Right lobe of liver (tissue), 6 donors: ENCODE measurements around the gene ANKS1B. TPM values are rescaled to one million over a fixed set of nuclear protein-coding genes. Genes with fewer than 3 reads are reported as not detected.
"Not testable (repeated sequence)": the region's sequence is repeated elsewhere in the genome, so short reads cannot be mapped to it uniquely, and the experiment has no call there.

Experiments used
- ATAC-seq, 4 donors: fragments of 200-7000 bp; cut with Tn5 transposase; one replicate each; pipeline ENCODE4 v1.9.1; 2020; ENCODE audit warnings: mild to moderate bottlenecking in 4 of 4, moderate library complexity in 4 of 4
- DNase-seq, 3 donors: peaks; one replicate each; pipeline ENCODE4 v3.0.0-alpha.2; 2020
- H3K27ac ChIP-seq, 3 donors: fragments of 200-600 bp; one replicate each; pipeline ENCODE4 v1.8.0; 2022
- H3K27me3 ChIP-seq, 2 donors: fragments of 200-600 bp; one replicate each; pipeline ENCODE4 v1.8.0; 2022
- H3K36me3 ChIP-seq, 4 donors: fragments of 200-600 bp; sonication (generic) in 1 of 4; one replicate each; pipeline versions ENCODE4 v1.5.1 to v1.8.0; 2017 to 2022; ENCODE audit warnings: control low read depth in 1 of 4
- H3K4me1 ChIP-seq, 4 donors: fragments of 200-600 bp; sonication (generic) in 1 of 4; one replicate each; pipeline versions ENCODE4 v1.5.1 to v1.8.0; 2017 to 2022; ENCODE audit warnings: control low read depth in 1 of 4
- H3K4me3 ChIP-seq, 3 donors: fragments of 200-600 bp; one replicate each; pipeline ENCODE4 v1.8.0; 2022
- H3K9me3 ChIP-seq, 4 donors: fragments of 200-600 bp; sonication (generic) in 1 of 4; one replicate each; pipeline versions ENCODE4 v1.5.1 to v1.8.0; 2017 to 2022; ENCODE audit warnings: control low read depth in 1 of 4
- POLR2A ChIP-seq: fragments of 450-650 bp; IDR thresholded peaks from one replicate; pipeline ENCODE4 v1.6.1; 2017; ENCODE audit warnings: antibody characterized with exemption, mild to moderate bottlenecking
- WGBS: methylation state at CpG from one replicate; pipeline ENCODE4 v1.1.6; 2018; ENCODE audit warnings: low coverage, low lambda C conversion rate; ENCODE audit not compliant: insufficient coverage; ENCODE audit errors: missing lambda C conversion rate; 5-methylcytosine and 5-hydroxymethylcytosine counted together
- intact Hi-C, 2 donors: fragments of 100-400 bp; cut with DNase I; formaldehyde crosslinking; loops; one replicate each; pipeline versions ENCODE4 v1.11.2 to v1.14.1; 2022
- total RNA-seq, 6 experiments: library from RNA; depleted of rRNA in 2 of 6; stranded (reverse); fragments of >200 nt in 2 of 6; fragmentation: NEBNext Ultra II Directional in 3 of 6; extraction: Animal tissue kit (Norgen Biotek cat#: 25700) in 3 of 6; gene quantifications; one replicate each; pipeline versions ENCODE4 v1.1.0 to v1.2.4, GENCODE V29; 2016 to 2023
- TF ChIP-seq, protein P1 (sequence below), 4 donors: fragments of 200-600 bp in 3 of 4; fragments of 450-650 bp in 1 of 4; IDR thresholded peaks; one replicate each; pipeline versions ENCODE4 v1.5.1 to v1.8.0; 2016 to 2022; ENCODE audit warnings: antibody characterized with exemption in 4 of 4, mild to moderate bottlenecking in 2 of 4
- donor health status: DM: no; HTN: yes; CAD: no.
- donor health status: DM: no; HTN: no; CAD: no.
- donor health status: DM: no; HTN: no; CAD: no.
- donor health status: DM: no; HTN: yes; CAD: no.
- donor health status: DM: no; HTN: yes; CAD: no.

Gene ANKS1B
- total RNA-seq, 6 experiments from 2014 or later = 0.17 to 1.9 (median 0.44) TPM; not detected in 1

DNA sequence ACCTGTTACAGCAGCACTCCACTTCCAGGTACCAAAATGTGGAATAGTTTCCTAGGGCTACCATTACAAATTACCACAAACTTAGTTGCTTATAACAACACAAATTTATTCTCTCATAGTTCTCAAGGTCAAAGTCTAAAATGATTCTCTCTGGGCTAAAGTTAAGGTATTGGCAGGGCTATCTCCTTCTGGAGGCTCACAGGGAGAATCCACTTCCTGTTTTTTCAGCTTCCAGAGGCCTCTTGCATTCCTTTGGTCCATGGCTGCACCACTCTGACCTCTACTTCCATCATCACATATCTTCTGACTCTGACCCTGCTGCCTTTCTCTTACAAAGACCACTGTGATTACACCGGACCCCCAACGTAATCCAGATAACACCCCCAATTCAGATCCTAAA is 340.1 kb downstream of the ANKS1B start:
- H3K4me1 ChIP-seq = no peaks in the 10 kb centered on the region
- no peaks in the 10 kb centered on the region for H3K27me3 ChIP-seq
- H3K27ac ChIP-seq = no peak overlapping the region
- H3K4me3 ChIP-seq = no peak overlapping the region
- WGBS = 65% methylated on average over 2 of the region's 2 CpGs
- ATAC-seq (no peak), DNase-seq (no peak)
- no peaks in the 10 kb centered on the region for H3K36me3 ChIP-seq
- H3K9me3 ChIP-seq = no peaks in the 10 kb centered on the region
- intact Hi-C loops = no loop called here
- TF ChIP-seq POLR2A = no peak
- TF ChIP-seq, protein P1, sequence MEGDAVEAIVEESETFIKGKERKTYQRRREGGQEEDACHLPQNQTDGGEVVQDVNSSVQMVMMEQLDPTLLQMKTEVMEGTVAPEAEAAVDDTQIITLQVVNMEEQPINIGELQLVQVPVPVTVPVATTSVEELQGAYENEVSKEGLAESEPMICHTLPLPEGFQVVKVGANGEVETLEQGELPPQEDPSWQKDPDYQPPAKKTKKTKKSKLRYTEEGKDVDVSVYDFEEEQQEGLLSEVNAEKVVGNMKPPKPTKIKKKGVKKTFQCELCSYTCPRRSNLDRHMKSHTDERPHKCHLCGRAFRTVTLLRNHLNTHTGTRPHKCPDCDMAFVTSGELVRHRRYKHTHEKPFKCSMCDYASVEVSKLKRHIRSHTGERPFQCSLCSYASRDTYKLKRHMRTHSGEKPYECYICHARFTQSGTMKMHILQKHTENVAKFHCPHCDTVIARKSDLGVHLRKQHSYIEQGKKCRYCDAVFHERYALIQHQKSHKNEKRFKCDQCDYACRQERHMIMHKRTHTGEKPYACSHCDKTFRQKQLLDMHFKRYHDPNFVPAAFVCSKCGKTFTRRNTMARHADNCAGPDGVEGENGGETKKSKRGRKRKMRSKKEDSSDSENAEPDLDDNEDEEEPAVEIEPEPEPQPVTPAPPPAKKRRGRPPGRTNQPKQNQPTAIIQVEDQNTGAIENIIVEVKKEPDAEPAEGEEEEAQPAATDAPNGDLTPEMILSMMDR (IDR thresholded peaks at IDR 0.05) = no peak

DNA sequence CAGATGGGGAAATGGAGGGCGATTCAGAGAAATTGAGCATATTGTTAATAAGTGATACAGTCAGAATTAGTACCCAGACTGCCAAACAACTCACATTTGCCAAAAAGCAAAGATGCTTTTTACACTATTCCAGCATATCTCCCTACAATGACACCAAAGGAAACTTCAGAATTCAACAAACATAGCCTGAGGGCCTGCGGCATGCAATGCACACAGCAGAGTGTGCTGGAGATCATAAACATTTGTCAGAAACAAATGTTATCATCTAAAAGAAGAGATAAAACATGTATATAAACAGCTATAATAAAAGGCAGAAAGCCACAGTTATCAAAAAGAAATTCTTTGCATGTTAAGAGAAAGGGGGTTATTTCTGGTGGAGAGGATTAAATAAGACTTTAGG is 357.3 kb downstream of the ANKS1B start:
- Histone ChIP-seq H3K4me1 (no peaks in the 10 kb centered on the region), H3K9me3 (no peaks in the 10 kb centered on the region), H3K27ac (no peak overlapping the region), H3K36me3 (no peaks in the 10 kb centered on the region), H3K4me3 (no peak overlapping the region), H3K27me3 (no peaks in the 10 kb centered on the region)
- DNase-seq = no peak
- TF ChIP-seq, protein P1 (IDR thresholded peaks at IDR 0.05) = no peak
- TF ChIP-seq POLR2A = no peak
- WGBS = 56% methylated on average over 2 of the region's 2 CpGs
- intact Hi-C loops = no loop called here
- no peak for ATAC-seq

- 79% methylated on average over 2 of the region's 2 CpGs for WGBS
- H3K4me1 ChIP-seq, intact Hi-C loops, H3K9me3 ChIP-seq, H3K27ac ChIP-seq, H3K36me3 ChIP-seq, H3K27me3 ChIP-seq, ATAC-seq, H3K4me3 ChIP-seq, DNase-seq: not testable (repeated sequence)
Measured at GRCh38 chr12:99624591-99624990, 360.1 kb downstream of the ANKS1B start.

DNA sequence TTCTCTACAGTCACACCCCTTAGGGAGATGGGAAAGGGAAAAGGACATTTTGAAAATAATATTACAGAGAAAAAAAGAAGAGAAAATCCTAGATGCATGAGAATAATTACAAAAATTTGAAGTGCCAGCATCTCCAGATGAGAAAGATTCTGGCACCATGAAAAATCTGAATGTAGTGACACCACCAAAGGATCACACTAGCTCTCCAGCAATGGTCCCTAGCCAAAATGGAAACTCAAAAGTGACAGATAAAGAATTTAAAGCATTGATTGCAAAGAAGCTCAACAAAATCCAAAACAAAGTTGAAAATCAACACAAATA is 364.6 kb downstream of the ANKS1B start:
- TF ChIP-seq, protein P1 (IDR thresholded peaks at IDR 0.05) = peak in 1 of 4 donors; percentile 2
- no peak for TF ChIP-seq POLR2A
- H3K36me3 ChIP-seq = no peaks in the 10 kb centered on the region
- no peak for ATAC-seq
- H3K27ac ChIP-seq = no peak overlapping the region
- DNase-seq = no peak
- H3K27me3 ChIP-seq = no peaks in the 10 kb centered on the region
- intact Hi-C loops = no loop called here
- no peak overlapping the region for H3K4me3 ChIP-seq
- no peaks in the 10 kb centered on the region for H3K4me1 ChIP-seq
- no peaks in the 10 kb centered on the region for H3K9me3 ChIP-seq

DNA sequence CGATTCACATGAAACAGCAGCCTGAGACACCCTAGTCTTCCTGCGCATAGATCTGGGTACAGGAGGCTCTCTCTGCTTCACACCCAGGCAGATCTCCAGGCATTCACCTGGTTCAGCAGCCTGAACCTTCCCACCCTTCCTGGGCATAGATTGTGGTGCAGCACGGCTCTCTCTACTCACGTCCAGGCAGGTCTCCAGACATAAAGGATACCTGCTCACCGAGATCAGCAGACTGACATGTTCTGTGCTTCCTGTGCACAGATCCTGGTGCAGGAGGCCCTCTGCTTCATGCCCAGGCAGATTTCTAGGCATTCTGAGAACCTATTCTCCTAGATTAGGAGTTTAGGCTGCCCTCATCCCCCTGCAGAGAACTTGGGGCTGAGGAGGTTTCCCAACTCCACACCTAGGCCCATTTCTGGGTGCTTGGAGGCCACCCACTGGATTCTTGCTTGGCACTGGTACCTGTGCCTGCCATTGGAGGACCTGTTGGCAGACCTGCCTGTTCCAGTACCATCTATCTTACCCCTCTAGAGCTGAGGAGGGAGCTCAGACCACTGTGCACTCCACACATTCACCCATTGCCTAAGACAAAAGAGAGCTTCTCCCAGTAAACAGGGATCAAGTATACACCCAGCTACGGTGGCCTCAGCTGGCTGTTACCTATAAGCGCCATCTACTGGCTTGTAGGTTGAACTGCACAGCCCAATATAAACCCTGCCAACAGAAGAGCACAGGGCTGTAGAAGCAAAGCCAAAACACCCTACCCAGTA is 365.2 kb downstream of the ANKS1B start:
- no peaks in the 10 kb centered on the region for H3K27me3 ChIP-seq
- 33% methylated on average over 4 of the region's 7 CpGs for WGBS
- ATAC-seq = peak; percentile 65 to 84 (median 74)

More for the DNA sequence above, 365.2 kb downstream of the ANKS1B start:
- peak in 1 of 3 donors; percentile 49 for DNase-seq
- no peaks in the 10 kb centered on the region for H3K4me1 ChIP-seq
- H3K27ac ChIP-seq = no peak overlapping the region
- TF ChIP-seq POLR2A = no peak
- TF ChIP-seq, protein P1 (IDR thresholded peaks at IDR 0.05) = peak; percentile 43 to 66 (median 48)
- no peaks in the 10 kb centered on the region for H3K36me3 ChIP-seq
- intact Hi-C loops = no loop called here
- H3K4me3 ChIP-seq = no peak overlapping the region
- no peaks in the 10 kb centered on the region for H3K9me3 ChIP-seq
